Kidney (tissue), 14 donors: ENCODE measurements around the gene AGK. TPM values are rescaled to one million over a fixed set of nuclear protein-coding genes. Genes with fewer than 3 reads are reported as not detected.
A peak's percentile ranks its signal among the peaks of the same experiment; 100 is the strongest.

Experiments
- DNase-seq, 5 donors: peaks; one replicate each; pipeline ENCODE4 v3.0.0-alpha.2; 2013 to 2020
- FAIRE-seq: peaks from 2 replicates; lab custom pipeline; 2012; peaks lifted over from hg19 to GRCh38; lab: Jason Lieb, UNC
- H3K27ac ChIP-seq, 2 donors: one replicate each; pipeline ENCODE4 v1.7.0; 2013; ENCODE audit warnings: low read depth in 2 of 2, low read length in 2 of 2, inconsistent platforms in 1 of 2
- H3K27me3 ChIP-seq: one replicate; pipeline ENCODE4 v1.7.1; 2013; ENCODE audit warnings: low read length, inconsistent platforms; ENCODE audit not compliant: control insufficient read depth, insufficient read depth
- H3K36me3 ChIP-seq, 3 donors: one replicate each; pipeline versions ENCODE4 v1.7.0 to v1.7.1; 2013; ENCODE audit warnings: low read length in 3 of 3, control low read depth in 1 of 3, inconsistent platforms in 1 of 3; ENCODE audit not compliant: insufficient read depth in 3 of 3, control insufficient read depth in 2 of 3
- H3K4me1 ChIP-seq, 3 donors: one replicate each; pipeline versions ENCODE4 v1.7.0 to v1.7.1; 2013; ENCODE audit warnings: low read length in 3 of 3, inconsistent platforms in 1 of 3, low read depth in 1 of 3; ENCODE audit not compliant: control insufficient read depth in 2 of 3, insufficient read depth in 2 of 3
- H3K4me3 ChIP-seq, 3 donors: one replicate each; pipeline versions ENCODE4 v1.7.0 to v1.8.1; 2013; ENCODE audit warnings: low read length in 3 of 3, control low read depth in 1 of 3, inconsistent platforms in 1 of 3
- H3K9ac ChIP-seq, 3 donors: one replicate each; pipeline versions ENCODE4 v1.7.0 to v1.7.1; 2013; ENCODE audit warnings: low read length in 3 of 3, control low read depth in 1 of 3, inconsistent platforms in 1 of 3
- H3K9me3 ChIP-seq, 3 donors: one replicate each; pipeline versions ENCODE4 v1.7.0 to v1.7.1; 2013; ENCODE audit warnings: low read length in 3 of 3, control low read depth in 1 of 3, inconsistent platforms in 1 of 3; ENCODE audit not compliant: control insufficient read depth in 2 of 3, insufficient read depth in 1 of 3
- intact Hi-C: fragments of 100-400 bp; cut with DNase I; formaldehyde crosslinking; loops from one replicate; pipeline ENCODE4 v1.11.1; 2022
- polyA plus RNA-seq: library from polyadenylated mRNA; stranded (reverse); fragments of 350-450 nt; fragmentation: Illumina TruSeq; extraction: RNeasy Lipid Tissue Mini Kit (QIAGEN cat#74804); gene quantifications from one replicate; pipeline ENCODE4 v1.2.3, GENCODE V29; 2014; ENCODE audit warnings: low read depth, low replicate concordance; ENCODE audit not compliant: insufficient read depth
- total RNA-seq: library from RNA; stranded (reverse); fragmentation: NEBNext Ultra II Directional; extraction: Animal tissue kit (Norgen Biotek cat#: 25700); gene quantifications from one replicate; pipeline ENCODE4 v1.2.1, GENCODE V29; 2021
- TF ChIP-seq, protein P1 (sequence below): IDR thresholded peaks from 3 replicates; pipeline ENCODE4 v1.5.1; 2012; ENCODE audit warnings: mild to moderate bottlenecking, moderate library complexity, borderline replicate concordance; ENCODE audit not compliant: insufficient read depth; ENCODE audit errors: extremely low read depth
- donor health status: control.
- donor health status: control.
- donor health status: control.
- donor health status: control.
- donor health status: control.
- donor health status: DM: yes; HTN: yes; CAD: no.
- donor health status: Normal renal cell carcinoma (clear cell type).

The AGK gene
- total and polyA plus RNA-seq, 2 donors from 2014 or later = 17.7 to 30.7 TPM

DNA sequence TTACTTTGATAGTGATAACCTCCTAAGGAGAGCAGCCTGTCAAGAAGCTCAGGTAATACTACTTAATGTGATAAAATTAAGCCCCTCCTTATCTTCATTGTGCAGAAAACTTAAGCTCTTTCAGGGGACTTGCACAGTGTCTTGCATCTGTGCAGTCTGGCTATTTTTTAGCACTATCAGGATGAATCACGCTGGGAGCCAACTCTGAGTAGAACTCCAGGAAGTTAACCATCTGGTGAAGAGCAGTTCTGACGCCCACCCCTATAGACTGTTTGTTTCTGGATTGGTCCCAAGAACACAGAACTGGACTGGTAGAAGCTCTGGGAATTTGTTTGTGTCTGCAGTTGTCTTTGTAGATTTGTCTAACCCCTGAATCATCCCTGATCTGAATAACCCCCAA, 41.9 kb downstream of the AGK start:
- no peak overlapping the region for H3K9ac ChIP-seq
- peaks cover 0 to 3% (median 0%) of the 10 kb centered on the region in 3 donors for H3K36me3 ChIP-seq
- no peaks in the 10 kb centered on the region for H3K27me3 ChIP-seq
- no peak overlapping the region for H3K27ac ChIP-seq
- no peaks in the 10 kb centered on the region for H3K4me1 ChIP-seq
- no peak for FAIRE-seq
- TF ChIP-seq, protein P1, sequence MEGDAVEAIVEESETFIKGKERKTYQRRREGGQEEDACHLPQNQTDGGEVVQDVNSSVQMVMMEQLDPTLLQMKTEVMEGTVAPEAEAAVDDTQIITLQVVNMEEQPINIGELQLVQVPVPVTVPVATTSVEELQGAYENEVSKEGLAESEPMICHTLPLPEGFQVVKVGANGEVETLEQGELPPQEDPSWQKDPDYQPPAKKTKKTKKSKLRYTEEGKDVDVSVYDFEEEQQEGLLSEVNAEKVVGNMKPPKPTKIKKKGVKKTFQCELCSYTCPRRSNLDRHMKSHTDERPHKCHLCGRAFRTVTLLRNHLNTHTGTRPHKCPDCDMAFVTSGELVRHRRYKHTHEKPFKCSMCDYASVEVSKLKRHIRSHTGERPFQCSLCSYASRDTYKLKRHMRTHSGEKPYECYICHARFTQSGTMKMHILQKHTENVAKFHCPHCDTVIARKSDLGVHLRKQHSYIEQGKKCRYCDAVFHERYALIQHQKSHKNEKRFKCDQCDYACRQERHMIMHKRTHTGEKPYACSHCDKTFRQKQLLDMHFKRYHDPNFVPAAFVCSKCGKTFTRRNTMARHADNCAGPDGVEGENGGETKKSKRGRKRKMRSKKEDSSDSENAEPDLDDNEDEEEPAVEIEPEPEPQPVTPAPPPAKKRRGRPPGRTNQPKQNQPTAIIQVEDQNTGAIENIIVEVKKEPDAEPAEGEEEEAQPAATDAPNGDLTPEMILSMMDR = no peak
- H3K9me3 ChIP-seq = no peaks in the 10 kb centered on the region
- H3K4me3 ChIP-seq = no peak overlapping the region
- intact Hi-C loops = no loop called here
- peak in 1 of 5 donors; percentile 2 for DNase-seq

DNA sequence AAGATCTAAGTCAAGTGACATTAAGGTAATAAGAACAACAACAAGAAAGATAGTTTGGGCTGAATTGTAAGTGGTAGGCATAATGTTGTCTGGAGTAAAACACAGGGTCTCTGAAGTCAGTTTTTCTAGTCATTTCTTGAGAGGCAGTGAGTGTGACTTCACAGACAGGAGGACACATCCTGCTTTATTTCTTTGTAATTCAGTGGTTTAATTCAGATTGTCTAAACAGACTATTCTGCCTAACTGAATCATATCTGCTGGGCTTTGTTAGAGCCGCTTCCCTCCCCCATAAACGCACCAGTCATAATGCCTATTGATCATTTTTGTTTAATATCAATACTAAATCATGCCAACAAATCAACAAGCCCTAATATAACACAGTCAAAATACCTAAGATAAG, 46.8 kb downstream of the AGK start:
- Histone ChIP-seq H3K9ac (no peak overlapping the region), H3K27me3 (no peaks in the 10 kb centered on the region), H3K27ac (no peak overlapping the region), H3K4me3 (no peak overlapping the region), H3K4me1 (no peaks in the 10 kb centered on the region), H3K9me3 (no peaks in the 10 kb centered on the region), H3K36me3 (peaks cover 0 to 4% (median 0%) of the 10 kb centered on the region in 3 donors)
- no peak for FAIRE-seq
- TF ChIP-seq, protein P1 = no peak
- intact Hi-C loops = no loop called here
- no peak for DNase-seq

DNA sequence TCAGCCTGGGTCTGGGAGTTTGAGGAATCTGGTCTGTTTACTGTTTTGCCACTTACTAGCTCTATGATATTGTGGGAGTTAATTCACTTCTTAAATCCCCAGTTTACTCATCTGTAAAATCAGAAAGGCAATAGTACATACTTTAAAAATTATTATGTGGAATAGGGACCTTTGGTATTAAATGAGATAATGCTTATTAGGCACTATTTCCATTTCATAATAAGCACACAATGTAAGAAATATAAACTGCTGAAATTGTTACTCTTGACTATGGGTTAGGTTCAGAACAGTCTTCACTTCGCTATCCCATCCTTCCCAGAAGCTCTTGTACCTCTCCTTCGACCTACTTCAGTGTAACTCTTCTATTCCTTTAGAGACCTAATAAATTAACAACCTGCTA, 47.2 kb downstream of the AGK start:
- Histone ChIP-seq H3K9me3 (no peaks in the 10 kb centered on the region), H3K36me3 (peaks cover 0 to 4% (median 0%) of the 10 kb centered on the region in 3 donors), H3K4me1 (no peaks in the 10 kb centered on the region), H3K27ac (no peak overlapping the region), H3K4me3 (no peak overlapping the region), H3K27me3 (no peaks in the 10 kb centered on the region), H3K9ac (no peak overlapping the region)
- DNase-seq (no peak), FAIRE-seq (no peak)
- TF ChIP-seq, protein P1 = no peak
- intact Hi-C loops = no loop called here
